SU-DHL-6 (cell line): ENCODE measurements around the gene ANKS4B.

Source experiments
- H2AFZ ChIP-seq: fragments of 200-600 bp; sonication (generic); 2 replicates; pipeline ENCODE4 v1.6.1; 2014; ENCODE audit warnings: low read depth, mild to moderate bottlenecking, moderate library complexity, mixed read lengths, antibody characterized with exemption, low read length; ENCODE audit not compliant: severe bottlenecking
- H3F3A ChIP-seq: fragments of 200-600 bp; shearing (Covaris generic); 2 replicates; pipeline ENCODE4 v1.6.0; 2016; ENCODE audit warnings: antibody characterized with exemption, mild to moderate bottlenecking; ENCODE audit not compliant: insufficient read depth
- H3K27ac ChIP-seq: fragments of 200-600 bp; sonication (generic); 2 replicates; pipeline ENCODE4 v1.5.1; 2016; ENCODE audit warnings: low read depth, mild to moderate bottlenecking, low read length, moderate library complexity, mixed read lengths
- H3K27me3 ChIP-seq: fragments of 200-600 bp; sonication (generic), shearing (Covaris generic); 2 replicates; pipeline ENCODE4 v1.6.0; 2014; ENCODE audit warnings: mild to moderate bottlenecking, low read length
- H3K36me3 ChIP-seq: fragments of 200-600 bp; sonication (generic); 2 replicates; pipeline ENCODE4 v1.6.1; 2014; ENCODE audit warnings: mild to moderate bottlenecking, low read length, mixed read lengths
- H3K4me2 ChIP-seq: fragments of 300-600, 200-600 bp; shearing (Covaris generic), sonication (generic); 2 replicates; pipeline ENCODE4 v1.6.0; 2014; ENCODE audit warnings: low read length, low read depth, mild to moderate bottlenecking; ENCODE audit not compliant: poor library complexity, severe bottlenecking
- H3K4me3 ChIP-seq: fragments of 200-600 bp; sonication (generic); 2 replicates; pipeline ENCODE4 v1.5.1; 2014; ENCODE audit warnings: antibody characterized with exemption, low read length, mild to moderate bottlenecking, mixed read lengths; ENCODE audit not compliant: insufficient read depth, poor library complexity, severe bottlenecking
- H3K79me2 ChIP-seq: fragments of 200-600 bp; sonication (generic); 2 replicates; pipeline ENCODE4 v1.6.1; 2014; ENCODE audit warnings: mild to moderate bottlenecking, low read length, moderate library complexity; ENCODE audit not compliant: insufficient read depth
- H3K9ac ChIP-seq: fragments of 200-600 bp; sonication (generic); 2 replicates; pipeline ENCODE4 v1.7.0; 2014; ENCODE audit warnings: mild to moderate bottlenecking, low read length
- H3K9me2 ChIP-seq: fragments of 200-600 bp; sonication (generic); replicated peaks from 2 replicates; pipeline ENCODE4 v1.6.1; 2014; ENCODE audit warnings: low read length; ENCODE audit not compliant: insufficient read depth
- H3K9me3 ChIP-seq: fragments of 200-600 bp; sonication (generic); 2 replicates; pipeline ENCODE4 v1.6.1; 2014; ENCODE audit warnings: low read length, mixed read lengths; ENCODE audit not compliant: insufficient read depth
- H4K20me1 ChIP-seq: fragments of 200-600 bp; sonication (generic); 2 replicates; pipeline ENCODE4 v1.6.1; 2014; ENCODE audit warnings: low read depth, mild to moderate bottlenecking, antibody characterized with exemption, low read length, moderate library complexity, mixed read lengths
- CTCF ChIP-seq: fragments of 200-600 bp; sonication (generic); IDR thresholded peaks from one replicate; pipeline ENCODE4 v1.5.1; 2017; ENCODE audit warnings: antibody characterized with exemption, mild to moderate bottlenecking, low read length, moderate library complexity; ENCODE audit not compliant: insufficient read depth, poor library complexity, severe bottlenecking
- EZH2phosphoT487 ChIP-seq: fragments of 200-600 bp; sonication (generic), shearing (Covaris generic); conservative IDR thresholded peaks from 2 replicates; pipeline ENCODE4 v1.6.1; 2018; ENCODE audit warnings: mild to moderate bottlenecking, antibody characterized with exemption, low read length, moderate library complexity, mixed read lengths

Gene ANKS4B

GRCh38 chr16:21206550-21206949, 26.9 kb upstream of the ANKS4B start:
- Histone ChIP-seq H3K79me2 (no peaks in the 10 kb centered on the region), H3K27me3 (no peaks in the 10 kb centered on the region), H3K4me2 (no peak overlapping the region), H3K27ac (no peak overlapping the region), H3K9me3 (no peaks in the 10 kb centered on the region), H3K4me3 (no peak overlapping the region), H3K9ac (no peak overlapping the region), H3K9me2 (no peaks in the 10 kb centered on the region), H3F3A (no peaks in the 10 kb centered on the region), H2AFZ (no peak overlapping the region), H4K20me1 (no peaks in the 10 kb centered on the region), H3K36me3 (no peaks in the 10 kb centered on the region)
- no peak for TF ChIP-seq CTCF
- no peak for TF ChIP-seq EZH2phosphoT487

GRCh38 chr16:21208446-21209230, 24.9 kb upstream of the ANKS4B start:
- Histone ChIP-seq H3K4me2 (no peak overlapping the region), H3K9me2 (no peaks in the 10 kb centered on the region), H3F3A (no peaks in the 10 kb centered on the region), H3K27ac (no peak overlapping the region), H3K9ac (no peak overlapping the region), H3K9me3 (no peaks in the 10 kb centered on the region), H3K4me3 (no peak overlapping the region), H3K27me3 (no peaks in the 10 kb centered on the region), H3K79me2 (no peaks in the 10 kb centered on the region), H4K20me1 (no peaks in the 10 kb centered on the region), H2AFZ (no peak overlapping the region), H3K36me3 (no peaks in the 10 kb centered on the region)
- TF ChIP-seq CTCF = no peak
- TF ChIP-seq EZH2phosphoT487 = no peak

- TF ChIP-seq CTCF = no peak
- no peak for TF ChIP-seq EZH2phosphoT487
- Histone ChIP-seq H3K4me3 (no peak within 1 kb of the TSS), H3K4me2 (no peak within 1 kb of the TSS), H3K79me2 (no peaks in the 10 kb centered on the region), H3K36me3 (no peaks in the 10 kb centered on the region), H3K9ac (no peak within 1 kb of the TSS), H4K20me1 (no peaks in the 10 kb centered on the region), H2AFZ (no peak within 1 kb of the TSS), H3K27ac (no peak within 1 kb of the TSS), H3K9me2 (no peaks in the 10 kb centered on the region), H3F3A (no peaks in the 10 kb centered on the region), H3K9me3 (no peaks in the 10 kb centered on the region), H3K27me3 (no peaks in the 10 kb centered on the region)
Observed at GRCh38 chr16:21211486-21211885, 22.0 kb upstream of the ANKS4B start, which contains the start of gene ZP2. TSS of gene ZP2 (minus strand) at chr16:21211574. CDS start at chr16:21211547, 27 bp downstream.
